Stimulated activated CD8-positive, alpha-beta memory T cell treated with anti-CD3 and anti-CD28 coated beads, Interleukin-7, amount 100 ng/mL, for 24 hours (primary cell): Measurements from ENCODE around the gene TGFBI.

Experiments used
- DNase-seq: peaks from one replicate; pipeline ENCODE4 v3.0.0-alpha.2; 2020; ENCODE audit warnings: low read depth

TGFBI gene

DNA sequence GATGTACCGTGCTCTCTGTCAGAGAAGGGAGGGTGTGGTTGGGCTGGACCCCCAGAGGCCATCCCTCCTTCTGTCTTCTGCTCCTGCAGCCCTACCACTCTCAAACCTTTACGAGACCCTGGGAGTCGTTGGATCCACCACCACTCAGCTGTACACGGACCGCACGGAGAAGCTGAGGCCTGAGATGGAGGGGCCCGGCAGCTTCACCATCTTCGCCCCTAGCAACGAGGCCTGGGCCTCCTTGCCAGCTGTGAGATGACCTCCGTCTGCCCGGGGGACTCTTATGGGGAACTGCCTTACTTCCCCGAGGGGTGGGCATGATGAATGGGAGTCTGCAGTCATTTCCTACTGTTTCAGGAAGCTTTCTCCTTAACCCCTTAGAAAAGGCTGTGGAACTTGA, 17.5 kb downstream of the TGFBI start:
- no peak for DNase-seq

- no peak for DNase-seq
Observed at GRCh38 chr5:136047858-136048257, 19.1 kb downstream of the TGFBI start.

DNA sequence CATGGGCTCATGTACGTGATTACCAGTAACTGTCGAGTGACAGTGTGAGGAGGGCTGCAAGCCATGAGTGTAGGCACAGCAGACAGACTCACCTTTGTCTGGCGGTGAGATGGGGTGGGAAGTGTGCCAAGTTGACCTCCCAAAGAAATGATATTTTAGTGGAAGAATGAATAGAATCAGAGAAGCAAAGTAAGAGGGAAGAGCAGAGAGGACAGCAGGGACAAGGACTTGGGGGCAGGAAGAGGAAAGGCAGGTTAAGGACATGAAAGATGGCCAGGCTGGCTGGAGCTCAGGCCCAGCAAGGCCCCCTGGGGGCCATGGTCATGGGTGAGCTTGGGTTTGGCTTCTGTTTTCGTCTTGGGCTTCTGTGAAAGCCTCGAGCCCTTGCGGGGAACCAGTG, 20.2 kb downstream of the TGFBI start:
- DNase-seq = no peak

GRCh38 chr5:136051486-136052220, 22.9 kb downstream of the TGFBI start:
- DNase-seq = no peak

DNA sequence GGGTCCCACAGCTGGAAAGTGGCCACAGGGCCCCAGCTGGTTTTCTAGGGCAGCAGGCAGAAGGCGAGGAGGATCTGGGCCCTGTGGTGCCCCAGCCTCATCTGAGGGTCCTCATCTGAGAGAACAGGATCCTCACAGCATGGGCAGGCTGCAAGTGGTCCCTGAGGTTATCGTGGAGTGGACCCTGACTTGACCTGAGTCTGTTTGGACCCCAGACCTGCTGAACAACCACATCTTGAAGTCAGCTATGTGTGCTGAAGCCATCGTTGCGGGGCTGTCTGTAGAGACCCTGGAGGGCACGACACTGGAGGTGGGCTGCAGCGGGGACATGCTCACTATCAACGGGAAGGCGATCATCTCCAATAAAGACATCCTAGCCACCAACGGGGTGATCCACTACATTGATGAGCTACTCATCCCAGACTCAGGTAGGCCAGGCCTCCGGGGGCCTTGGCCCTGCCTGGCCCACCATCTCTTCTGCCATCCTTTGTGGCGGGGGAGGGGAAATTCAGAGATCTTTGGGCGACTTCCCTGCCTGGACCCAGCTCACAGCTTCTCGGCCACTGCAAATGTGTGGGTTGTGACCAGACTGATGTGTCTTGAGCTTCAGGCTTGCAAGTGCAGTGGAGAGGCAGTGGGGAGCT, 24.0 kb downstream of the TGFBI start:
- DNase-seq = no peak

DNA sequence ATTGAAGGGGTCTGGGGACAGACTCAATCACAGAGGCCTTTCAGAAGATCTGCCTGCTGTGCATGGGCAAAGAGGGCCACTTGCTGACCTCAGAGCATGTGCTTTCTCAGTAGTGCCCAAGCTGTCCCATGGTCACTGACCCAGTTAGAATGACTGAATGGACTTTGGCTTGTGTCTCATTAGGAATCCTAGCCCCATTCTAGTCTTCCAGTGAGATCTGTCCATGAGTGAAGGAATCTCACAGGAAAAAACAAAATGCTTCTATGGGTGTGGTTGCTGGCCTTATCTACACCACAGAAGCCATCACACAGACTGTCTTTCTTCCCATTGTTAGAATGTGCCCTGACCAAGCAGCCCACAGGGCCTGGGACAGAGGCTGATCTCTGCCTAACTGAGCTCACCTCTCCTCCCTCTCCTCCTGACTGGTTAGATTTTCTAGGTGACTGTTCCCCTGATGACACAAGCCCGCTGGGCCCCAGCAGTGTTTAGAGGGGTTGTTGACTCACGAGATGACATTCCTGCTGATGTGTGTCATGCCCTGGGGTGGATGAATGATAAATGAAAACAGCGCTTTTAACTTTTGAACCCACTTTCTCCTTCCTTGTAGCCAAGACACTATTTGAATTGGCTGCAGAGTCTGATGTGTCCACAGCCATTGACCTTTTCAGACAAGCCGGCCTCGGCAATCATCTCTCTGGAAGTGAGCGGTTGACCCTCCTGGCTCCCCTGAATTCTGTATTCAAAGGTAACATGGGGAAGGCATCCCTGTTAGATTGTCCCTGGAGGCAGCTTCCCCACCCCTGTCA, 24.8 kb downstream of the TGFBI start:
- DNase-seq = no peak

DNA sequence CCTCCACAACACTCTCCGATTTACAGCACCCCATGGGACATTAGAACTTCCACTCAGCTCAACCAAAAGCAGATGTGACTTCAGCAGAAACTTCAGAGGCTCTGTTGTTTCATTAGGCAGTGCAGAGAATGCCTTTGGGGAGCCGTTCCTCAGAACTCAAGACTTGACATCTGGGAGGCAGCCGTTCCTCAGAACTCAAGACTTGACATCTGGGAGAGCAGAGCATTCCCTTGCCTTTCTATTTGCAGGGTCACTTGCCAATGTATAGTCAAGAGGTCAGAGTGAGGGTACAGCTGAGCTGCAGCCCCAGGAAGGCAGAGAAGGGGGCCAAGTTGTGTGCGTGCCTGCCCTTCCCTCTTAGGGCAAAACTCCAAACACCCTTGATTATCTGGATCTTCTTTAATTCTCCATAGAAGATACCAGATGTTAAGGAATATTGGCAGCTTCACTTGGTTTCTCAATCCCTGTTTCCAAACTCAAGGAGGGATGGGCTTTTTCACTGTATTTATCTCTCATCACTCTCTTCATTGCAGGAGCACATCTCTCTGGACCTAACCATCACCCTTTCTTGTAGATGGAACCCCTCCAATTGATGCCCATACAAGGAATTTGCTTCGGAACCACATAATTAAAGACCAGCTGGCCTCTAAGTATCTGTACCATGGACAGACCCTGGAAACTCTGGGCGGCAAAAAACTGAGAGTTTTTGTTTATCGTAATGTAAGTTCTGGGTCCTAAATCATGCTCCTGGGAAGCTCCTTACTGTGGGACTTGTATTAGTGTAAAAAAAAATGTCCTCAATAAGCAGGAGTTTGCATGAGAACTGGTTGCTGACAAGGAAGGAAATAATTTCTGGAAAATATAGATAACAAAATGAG, 25.6 kb downstream of the TGFBI start:
- no peak for DNase-seq

DNA sequence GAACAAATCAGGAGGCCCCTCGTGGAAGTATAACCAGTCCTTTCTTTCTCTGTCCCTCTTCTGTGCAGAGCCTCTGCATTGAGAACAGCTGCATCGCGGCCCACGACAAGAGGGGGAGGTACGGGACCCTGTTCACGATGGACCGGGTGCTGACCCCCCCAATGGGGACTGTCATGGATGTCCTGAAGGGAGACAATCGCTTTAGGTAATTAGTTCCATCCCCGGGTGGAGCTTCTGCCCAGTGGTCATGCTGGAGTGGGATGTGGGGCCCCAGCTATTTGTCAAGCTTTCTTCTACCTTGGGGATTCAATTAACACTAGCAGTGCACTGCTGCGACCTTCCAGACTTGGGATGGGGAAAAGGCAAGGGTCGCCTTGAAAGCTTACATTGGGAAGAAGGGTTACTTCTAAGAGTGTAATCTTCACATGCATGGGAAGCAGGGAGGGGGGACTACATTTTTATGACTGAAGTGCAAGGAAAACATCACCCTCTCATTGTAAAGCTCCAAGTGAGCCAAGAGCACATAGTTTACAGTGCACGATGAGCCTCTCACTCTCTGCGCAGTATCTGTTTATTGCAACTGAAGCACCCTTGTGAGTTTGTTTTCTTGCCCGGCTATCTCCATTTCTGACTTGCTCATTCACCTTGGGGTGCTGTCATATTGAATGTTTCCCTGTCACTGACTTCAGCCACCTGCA, 27.0 kb downstream of the TGFBI start:
- DNase-seq = no peak

- no peak for DNase-seq
Observed at GRCh38 chr5:136056336-136056735, 27.5 kb downstream of the TGFBI start.

DNA sequence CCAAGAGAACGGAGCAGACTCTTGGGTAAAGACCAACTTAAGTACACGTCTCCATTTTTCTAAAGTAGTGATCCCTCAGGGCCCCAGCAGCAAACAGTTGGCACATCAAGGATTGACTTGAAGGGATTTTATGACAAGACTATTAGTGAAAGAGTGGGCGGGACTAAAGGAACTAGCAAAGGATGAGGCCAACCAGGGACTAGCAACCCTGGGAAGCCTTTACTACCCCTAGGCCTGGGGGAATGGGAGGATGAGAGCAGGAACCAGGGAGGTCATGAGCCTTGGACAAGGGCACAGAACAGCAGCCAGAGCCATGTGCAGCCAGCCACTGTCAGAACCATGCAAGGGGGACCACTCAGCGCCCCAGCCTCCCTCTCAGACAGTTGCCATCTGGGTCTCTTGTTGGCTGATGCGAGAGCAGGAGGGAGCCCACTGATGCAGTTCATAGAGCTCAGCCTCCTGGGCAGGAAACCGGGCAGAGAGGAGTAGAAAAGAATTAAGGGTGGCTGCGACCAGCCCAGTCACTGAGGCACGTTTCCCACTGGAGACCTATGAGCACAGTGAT, 28.1 kb downstream of the TGFBI start:
- no peak for DNase-seq

GRCh38 chr5:136057401-136058038, 28.7 kb downstream of the TGFBI start:
- DNase-seq = no peak

DNA sequence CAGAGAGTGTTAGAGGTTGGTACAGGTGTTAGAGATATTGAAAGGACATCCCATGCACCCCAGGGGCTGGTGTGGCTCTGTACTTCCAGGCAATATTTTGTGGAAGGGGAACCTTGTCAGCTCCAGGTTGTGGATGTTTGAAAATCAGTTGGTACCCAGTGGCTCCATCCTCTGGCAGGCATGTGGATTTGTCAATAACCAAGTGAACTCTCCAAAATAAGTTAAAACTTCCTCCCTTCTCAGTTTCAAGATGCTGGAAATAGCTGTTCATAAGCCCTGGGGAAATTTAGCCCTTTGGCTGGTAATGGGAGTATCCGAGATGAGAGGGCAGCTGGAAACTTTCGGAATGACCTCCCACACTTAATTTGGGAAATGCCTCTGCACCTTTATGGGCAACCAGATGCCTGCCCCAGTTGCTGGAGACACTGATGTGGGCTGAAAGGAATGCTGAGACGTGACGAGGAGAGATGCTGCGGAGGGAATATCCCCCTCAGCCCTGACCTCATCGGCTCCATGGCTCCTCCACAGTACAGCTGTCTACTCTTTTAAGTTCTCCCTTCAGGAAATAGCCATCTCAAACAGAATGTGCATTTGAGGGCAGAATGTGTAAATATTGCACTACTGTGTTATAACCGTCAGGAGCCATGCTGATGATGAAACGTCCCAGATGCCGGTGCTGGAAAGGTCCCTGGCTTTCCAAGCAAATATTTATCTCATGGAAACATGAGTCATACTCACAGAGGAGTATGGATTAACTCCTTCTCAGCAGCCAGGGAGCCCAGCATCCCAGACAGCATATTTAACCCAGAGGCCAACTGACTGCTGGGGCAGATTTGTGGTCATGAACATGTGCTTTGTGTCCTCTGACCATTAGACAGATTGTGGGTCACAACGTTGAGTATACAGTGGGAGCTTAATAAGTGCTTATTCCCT, 29.5 kb downstream of the TGFBI start:
- no peak for DNase-seq

GRCh38 chr5:136058972-136059354, 30.2 kb downstream of the TGFBI start:
- no peak for DNase-seq

DNA sequence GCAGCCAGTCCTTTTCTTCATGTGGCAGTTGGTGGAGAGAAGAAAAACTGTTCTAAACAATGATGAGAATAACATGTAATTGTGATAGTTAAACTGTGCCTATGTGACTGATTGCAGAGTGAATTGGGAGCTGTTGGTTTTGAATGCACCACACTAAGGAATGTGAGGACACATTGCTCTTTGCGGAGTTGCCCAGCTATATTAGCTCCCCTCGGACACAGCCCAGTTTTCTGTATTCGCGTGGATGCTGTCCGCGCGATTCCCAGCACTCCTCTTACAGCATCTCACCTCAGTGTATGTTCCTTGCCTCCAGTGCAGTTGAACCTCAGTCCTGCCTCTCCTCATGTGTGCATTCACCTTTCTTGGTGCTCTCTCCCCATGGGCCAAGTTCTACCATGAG, 32.2 kb downstream of the TGFBI start:
- no peak for DNase-seq

- DNase-seq = no peak
Observed at GRCh38 chr5:136061630-136062365, 33.0 kb downstream of the TGFBI start.

- no peak for DNase-seq
Observed at GRCh38 chr5:136062366-136063274, 33.8 kb downstream of the TGFBI start.

GRCh38 chr5:136063778-136064465, 35.1 kb downstream of the TGFBI start:
- no peak for DNase-seq
